B cell (primary cell): Measurements from ENCODE around the gene DDX10.

Source experiments
- EZH2 ChIP-seq: IDR thresholded peaks from 2 replicates; pipeline ENCODE4 v1.6.1; 2012; ENCODE audit warnings: borderline replicate concordance, low read depth, mild to moderate bottlenecking, moderate library complexity, low read length; ENCODE audit not compliant: insufficient read depth, poor library complexity, severe bottlenecking
- TF ChIP-seq, protein P1 (sequence below): fragments of 200-600 bp; IDR thresholded peaks from one replicate; pipeline ENCODE4 v1.8.0; 2022; ENCODE audit warnings: antibody characterized with exemption, mild to moderate bottlenecking

DNA sequence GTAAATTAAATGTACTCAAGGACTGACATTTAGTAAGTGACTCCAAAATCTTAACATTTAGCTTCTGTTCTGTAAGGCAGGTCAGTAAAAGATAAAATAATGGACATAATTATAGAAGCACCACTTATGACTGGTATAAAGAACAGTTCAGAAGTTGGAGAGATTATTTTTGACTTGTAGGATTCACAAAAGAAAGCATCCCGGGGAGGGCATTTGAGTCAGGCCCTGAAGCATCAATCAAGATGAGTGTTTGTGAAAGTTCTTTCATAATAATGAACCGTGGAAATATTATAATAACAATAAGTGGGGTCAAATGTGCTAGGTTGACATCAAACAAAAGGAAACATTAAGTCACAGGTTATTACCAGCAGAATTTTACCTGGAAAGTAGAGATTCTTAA is 201.9 kb downstream of the DDX10 start:
- TF ChIP-seq, protein P1, sequence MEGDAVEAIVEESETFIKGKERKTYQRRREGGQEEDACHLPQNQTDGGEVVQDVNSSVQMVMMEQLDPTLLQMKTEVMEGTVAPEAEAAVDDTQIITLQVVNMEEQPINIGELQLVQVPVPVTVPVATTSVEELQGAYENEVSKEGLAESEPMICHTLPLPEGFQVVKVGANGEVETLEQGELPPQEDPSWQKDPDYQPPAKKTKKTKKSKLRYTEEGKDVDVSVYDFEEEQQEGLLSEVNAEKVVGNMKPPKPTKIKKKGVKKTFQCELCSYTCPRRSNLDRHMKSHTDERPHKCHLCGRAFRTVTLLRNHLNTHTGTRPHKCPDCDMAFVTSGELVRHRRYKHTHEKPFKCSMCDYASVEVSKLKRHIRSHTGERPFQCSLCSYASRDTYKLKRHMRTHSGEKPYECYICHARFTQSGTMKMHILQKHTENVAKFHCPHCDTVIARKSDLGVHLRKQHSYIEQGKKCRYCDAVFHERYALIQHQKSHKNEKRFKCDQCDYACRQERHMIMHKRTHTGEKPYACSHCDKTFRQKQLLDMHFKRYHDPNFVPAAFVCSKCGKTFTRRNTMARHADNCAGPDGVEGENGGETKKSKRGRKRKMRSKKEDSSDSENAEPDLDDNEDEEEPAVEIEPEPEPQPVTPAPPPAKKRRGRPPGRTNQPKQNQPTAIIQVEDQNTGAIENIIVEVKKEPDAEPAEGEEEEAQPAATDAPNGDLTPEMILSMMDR: no peak
- TF ChIP-seq EZH2: no peak
